HepG2 (cell line): ENCODE results near the gene PLEKHA8. TPM values are rescaled to one million over a fixed set of nuclear protein-coding genes. Genes with fewer than 3 reads are reported as not detected.
A peak's percentile ranks its signal among the peaks of the same experiment; 100 is the strongest.

Experiments
- CC2D1A ChIP-seq: sonication (generic); formaldehyde crosslinking; IDR thresholded peaks from 2 replicates; pipeline ENCODE4 v1.8.1; 2023; ENCODE audit warnings: mild to moderate bottlenecking, missing genetic modification reagents
- FOSL1 ChIP-seq: sonication (generic); formaldehyde crosslinking; IDR thresholded peaks from 2 replicates; pipeline ENCODE4 v1.9.0; 2021; ENCODE audit warnings: missing genetic modification reagents, borderline replicate concordance
- IRF1 ChIP-seq: sonication (generic); formaldehyde crosslinking; IDR thresholded peaks from 2 replicates; pipeline ENCODE4 v1.4.0; 2020; ENCODE audit warnings: low read depth, mild to moderate bottlenecking, missing genetic modification reagents
- KLF9 ChIP-seq: IDR thresholded peaks from 2 replicates; pipeline ENCODE4 v1.6.1; 2016; ENCODE audit warnings: low read depth
- MXD1 ChIP-seq: sonication (generic); formaldehyde crosslinking; IDR thresholded peaks from 2 replicates; pipeline ENCODE4 v1.4.0; 2020; ENCODE audit warnings: mild to moderate bottlenecking, missing genetic modification reagents
- PAF1 ChIP-seq: IDR thresholded peaks from 2 replicates; pipeline ENCODE4 v1.6.1; 2016; ENCODE audit warnings: missing genetic modification reagents, missing compliant biosample characterization
- PHF20 ChIP-seq: sonication (generic); formaldehyde crosslinking; IDR thresholded peaks from 2 replicates; pipeline ENCODE4 v1.5.0; 2020; ENCODE audit warnings: mild to moderate bottlenecking, missing genetic modification reagents
- RERE ChIP-seq: IDR thresholded peaks from 2 replicates; pipeline ENCODE4 v1.6.1; 2016; ENCODE audit warnings: low read depth, missing genetic modification reagents, missing compliant biosample characterization
- SATB2 ChIP-seq: sonication (generic); formaldehyde crosslinking; IDR thresholded peaks from 2 replicates; pipeline ENCODE4 v1.5.0; 2020; ENCODE audit warnings: missing genetic modification reagents
- SKI ChIP-seq: fragments of 450-650 bp; IDR thresholded peaks from one replicate; pipeline ENCODE4 v1.6.1; 2018; ENCODE audit warnings: mild to moderate bottlenecking; ENCODE audit not compliant: partially characterized antibody
- SMAD1 ChIP-seq: sonication (generic); formaldehyde crosslinking; IDR thresholded peaks from 2 replicates; pipeline ENCODE4 v1.4.0; 2020; ENCODE audit warnings: missing genetic modification reagents, low read depth, mild to moderate bottlenecking, borderline replicate concordance
- TERF1 ChIP-seq: sonication (generic); formaldehyde crosslinking; IDR thresholded peaks from 2 replicates; pipeline ENCODE4 v1.8.0; 2022; ENCODE audit warnings: mild to moderate bottlenecking, missing genetic modification reagents, moderate library complexity
- USF2 ChIP-seq, 2 experiments: sonication (generic) in 1 of 2; formaldehyde crosslinking in 1 of 2; IDR thresholded peaks; 2 replicates each; pipeline versions ENCODE4 v1.5.1 to v1.6.1; 2011 to 2020; ENCODE audit warnings: borderline replicate concordance in 1 of 2, low read depth in 1 of 2, low read length in 1 of 2, mild to moderate bottlenecking in 1 of 2, missing genetic modification reagents in 1 of 2, moderate library complexity in 1 of 2
- ZBTB14 ChIP-seq: sonication (generic); formaldehyde crosslinking; IDR thresholded peaks from 2 replicates; pipeline ENCODE4 v1.4.0; 2020; ENCODE audit warnings: missing genetic modification reagents
- ZFAT ChIP-seq: sonication (generic); formaldehyde crosslinking; conservative IDR thresholded peaks from 2 replicates; pipeline ENCODE4 v1.8.1; 2023; ENCODE audit warnings: missing genetic modification reagents, inconsistent platforms
- ZNF605 ChIP-seq: sonication (generic); formaldehyde crosslinking; IDR thresholded peaks from 2 replicates; pipeline ENCODE4 v1.8.0; 2022; ENCODE audit warnings: mild to moderate bottlenecking, missing genetic modification reagents
- ZNF629 ChIP-seq: sonication (generic); formaldehyde crosslinking; conservative IDR thresholded peaks from 2 replicates; pipeline ENCODE4 v1.5.0; 2020; ENCODE audit warnings: missing genetic modification reagents
- ZNF644 ChIP-seq: IDR thresholded peaks from 2 replicates; pipeline ENCODE4 v1.6.1; 2016; ENCODE audit warnings: low read depth
- ZSCAN20 ChIP-seq: sonication (generic); formaldehyde crosslinking; IDR thresholded peaks from 2 replicates; pipeline ENCODE4 v1.4.0; 2020; ENCODE audit warnings: missing genetic modification reagents, mild to moderate bottlenecking, borderline replicate concordance
- polyA plus RNA-seq, 8 experiments: library from polyadenylated mRNA; depleted of rRNA in 3 of 8; stranded (reverse) in 7 of 8; unstranded in 1 of 8; fragments of >200 nt; fragmentation: Illumina TruSeq in 4 of 8; extraction: Trizol in 4 of 8; gene quantifications; 2 replicates each; pipeline versions ENCODE4 v1.2.1 to v1.2.3, GENCODE V29; 2011 to 2016; ENCODE audit warnings: low read depth in 4 of 8, missing spikeins in 1 of 8, mixed read lengths in 1 of 8; ENCODE audit not compliant: insufficient read depth in 1 of 8
- total RNA-seq, 5 experiments: library from RNA; depleted of rRNA; stranded (reverse); fragments of >200 nt; fragmentation: Illumina TruSeq; extraction: Trizol; gene quantifications; 2 replicates each; pipeline ENCODE4 v1.2.3, GENCODE V29; 2016; ENCODE audit warnings: low read depth in 1 of 5

The PLEKHA8 gene
- total and polyA plus RNA-seq, 2 of the 13 experiments (the other 11 are each of a cell fraction or from before 2014, with no cell fraction given) = 12.5 to 26.4 TPM

- TF ChIP-seq RERE (CRISPR knock-in tag) (no peak), ZNF629 (CRISPR knock-in tag) (no peak), SMAD1 (CRISPR knock-in tag) (no peak), TERF1 (no peak), FOSL1 (CRISPR knock-in tag) (no peak), USF2 (IDR thresholded peaks at IDR 0.05; ENCODE audit: low read depth, low read length) (no peak), USF2 (CRISPR knock-in tag; IDR thresholded peaks at IDR 0.05; ENCODE audit: borderline replicate concordance) (no peak), PAF1 (CRISPR knock-in tag) (no peak), SATB2 (no peak), KLF9 (no peak), ZBTB14 (CRISPR knock-in tag) (no peak), PHF20 (CRISPR knock-in tag) (peak; percentile 40; the same call in 1 of the 2 replicates), ZFAT (CRISPR knock-in tag) (no peak), ZSCAN20 (CRISPR knock-in tag) (no peak), ZNF605 (CRISPR knock-in tag) (no peak), MXD1 (CRISPR knock-in tag) (no peak), CC2D1A (CRISPR knock-in tag) (no peak), IRF1 (no peak), ZNF644 (no peak), SKI (no peak)
Measured at GRCh38 chr7:30027065-30027456, 1.2 kb upstream of the PLEKHA8 start (continued).
